Measurements from ENCODE around the gene NUTM2E. TPM values are rescaled to one million over a fixed set of nuclear protein-coding genes. Genes with fewer than 3 reads are reported as not detected.
"Not testable (repeated sequence)": the region's sequence is repeated elsewhere in the genome, so short reads cannot be mapped to it uniquely, and the experiment has no call there.

The NUTM2E gene
- 1 to 10 TPM in 1 of 4 donors, under 1 TPM in 2, not detected in 1; 0.10 to 1.8 (median 0.30) TPM for polyA plus RNA-seq (ENCODE audit: insufficient read length in 4 of 4)

DNA sequence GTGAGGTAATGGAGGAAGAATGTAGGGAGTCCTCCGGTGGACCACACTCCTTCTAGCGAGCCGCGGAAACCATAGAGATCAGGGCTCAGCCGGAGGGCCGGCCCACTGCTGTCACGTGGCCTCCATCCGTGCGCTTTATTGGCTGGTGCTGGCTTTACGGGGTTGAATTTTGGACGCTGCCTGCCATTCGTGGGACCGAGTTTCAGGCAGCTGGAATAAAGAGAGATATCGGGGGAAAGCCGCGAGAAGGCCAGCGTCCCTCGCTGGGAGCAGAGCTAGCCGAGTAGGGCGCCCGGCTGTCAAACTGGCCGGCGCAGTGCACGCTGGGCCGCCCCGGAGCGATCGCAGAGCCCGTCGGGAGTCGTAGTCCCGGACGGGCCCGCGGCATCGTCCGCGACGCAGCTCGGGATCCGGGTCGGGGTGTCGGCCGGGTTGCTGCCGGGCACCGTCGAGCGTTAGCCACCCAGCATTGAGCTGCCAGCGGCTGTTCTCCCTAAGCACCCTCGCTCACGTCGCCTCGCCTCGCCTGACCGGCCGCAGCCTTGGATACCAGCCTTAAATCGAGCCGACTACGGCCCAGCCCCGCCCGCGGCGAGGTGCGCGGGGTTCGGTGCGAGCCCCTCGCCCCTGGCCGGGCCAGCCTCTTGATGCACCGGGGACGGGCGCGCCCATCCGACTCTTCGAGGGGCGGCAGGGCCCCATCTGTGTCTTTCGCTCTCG lies at the start of gene NUTM2E:
TSS of gene NUTM2E (plus strand) at position 244 of the 720 bp plus-strand sequence. CDS start 15,002 bp downstream, outside the sequence.
- peak; percentile 23 to 49 (median 46) for DNase-seq (ENCODE audit: low read depth in 4 of 4, low spot score in 3 of 4)

DNA sequence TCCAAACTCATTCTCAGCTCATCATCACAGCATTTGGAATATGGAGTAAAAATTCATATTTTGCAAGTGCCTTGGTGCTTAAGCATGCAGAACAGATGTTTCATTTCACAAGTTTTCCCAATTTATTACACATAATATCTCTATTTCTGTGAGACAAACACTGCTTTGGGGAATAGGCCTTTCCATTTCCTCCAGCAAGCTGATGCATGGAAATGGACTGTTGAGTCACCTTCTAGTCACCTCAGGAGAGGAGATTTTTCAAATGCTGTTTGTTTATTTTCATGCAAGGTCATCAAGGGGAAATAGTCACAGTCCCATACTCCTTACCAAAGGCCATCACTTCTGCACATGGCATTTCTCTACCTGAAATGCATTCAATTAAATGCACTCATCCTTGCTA lies 48.5 kb upstream of the NUTM2E start:
- not testable (repeated sequence) for DNase-seq (ENCODE audit: low read depth in 4 of 4, low spot score in 3 of 4)

DNA sequence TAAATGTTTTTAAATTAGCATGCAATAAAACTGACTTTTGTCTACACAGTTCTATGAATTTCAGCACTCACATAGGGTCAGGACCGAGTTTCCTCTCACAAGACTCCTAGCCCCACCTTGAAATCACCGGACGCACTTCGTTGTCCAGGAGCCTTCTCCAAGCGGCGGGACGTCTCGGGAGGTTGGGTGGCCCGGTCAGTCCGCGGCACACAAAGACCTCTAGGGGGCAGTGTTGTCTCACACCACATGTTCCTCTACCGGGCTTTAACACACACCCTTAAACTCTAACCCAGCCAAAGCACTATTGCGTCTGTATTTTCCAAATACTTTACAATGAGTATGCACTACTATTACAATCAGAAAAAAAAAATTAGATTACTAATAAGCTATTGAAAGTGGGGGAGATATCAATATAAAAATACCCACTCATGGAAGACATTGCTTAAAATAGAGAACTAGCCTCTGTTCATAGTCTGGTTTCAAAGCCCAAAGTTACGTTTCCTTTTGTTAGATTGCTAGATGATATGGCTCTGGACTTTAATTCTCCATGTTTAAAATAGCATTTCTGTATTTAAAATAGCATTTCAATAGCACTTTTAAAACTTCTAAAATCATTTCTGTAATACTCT lies 47.1 kb upstream of the NUTM2E start:
- peak; percentile 29 to 63 (median 58) for DNase-seq (ENCODE audit: low read depth in 4 of 4, low spot score in 3 of 4)

GRCh38 chr10:79779992-79780391 lies 46.5 kb upstream of the NUTM2E start:
- not testable (repeated sequence) for DNase-seq (ENCODE audit: low read depth in 4 of 4, low spot score in 3 of 4)

DNA sequence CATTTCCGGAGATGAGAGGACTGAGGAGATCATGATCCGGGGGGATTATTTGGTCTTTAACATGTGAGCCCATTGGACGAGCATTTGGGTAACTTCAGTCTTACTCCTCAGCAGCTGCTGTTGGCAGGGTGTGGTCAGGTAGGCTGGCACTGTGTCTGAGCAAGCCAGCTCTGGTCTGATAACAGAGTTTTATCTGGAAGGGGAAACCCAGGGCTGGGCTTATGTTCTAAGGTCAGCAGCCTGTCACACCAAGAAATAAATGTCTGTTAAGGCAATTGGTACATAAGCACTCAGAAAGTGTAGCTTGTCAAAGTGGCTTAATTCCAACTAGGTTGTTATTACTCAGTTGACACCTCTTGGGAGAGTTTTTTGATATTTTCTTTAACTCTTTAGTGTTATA lies 45.0 kb upstream of the NUTM2E start:
- DNase-seq (ENCODE audit: low read depth in 4 of 4, low spot score in 3 of 4) = not testable (repeated sequence)

DNA sequence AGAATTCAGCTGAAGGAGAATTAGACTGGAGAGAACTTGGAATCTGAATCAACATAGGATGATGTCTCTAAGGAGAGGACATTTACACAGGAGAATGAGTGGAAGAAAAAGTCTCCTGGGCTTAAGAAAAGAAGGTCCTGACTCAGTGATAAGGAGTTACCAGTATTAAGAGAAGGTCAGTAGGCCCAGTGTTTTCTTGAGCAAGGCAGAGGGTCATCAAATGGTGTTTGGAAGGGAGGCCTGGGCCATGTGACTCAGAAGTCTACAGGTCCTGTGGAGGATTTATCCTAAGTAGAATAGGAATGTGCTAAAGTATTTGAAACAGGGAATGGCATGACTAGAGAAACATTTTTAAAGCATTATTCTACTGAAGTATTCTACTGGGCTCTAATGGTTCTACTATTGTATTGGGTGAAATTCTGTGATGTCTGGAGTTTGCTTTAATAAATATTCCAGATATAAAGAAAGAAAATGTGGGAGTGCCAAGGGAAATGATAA lies 39.0 kb upstream of the NUTM2E start:
- DNase-seq (ENCODE audit: low read depth in 4 of 4, low spot score in 3 of 4) = not testable (repeated sequence)

- not testable (repeated sequence) for DNase-seq (ENCODE audit: low read depth in 4 of 4, low spot score in 3 of 4)
These were observed 37.2 kb upstream of the NUTM2E start for GRCh38 chr10:79789351-79789750.

DNA sequence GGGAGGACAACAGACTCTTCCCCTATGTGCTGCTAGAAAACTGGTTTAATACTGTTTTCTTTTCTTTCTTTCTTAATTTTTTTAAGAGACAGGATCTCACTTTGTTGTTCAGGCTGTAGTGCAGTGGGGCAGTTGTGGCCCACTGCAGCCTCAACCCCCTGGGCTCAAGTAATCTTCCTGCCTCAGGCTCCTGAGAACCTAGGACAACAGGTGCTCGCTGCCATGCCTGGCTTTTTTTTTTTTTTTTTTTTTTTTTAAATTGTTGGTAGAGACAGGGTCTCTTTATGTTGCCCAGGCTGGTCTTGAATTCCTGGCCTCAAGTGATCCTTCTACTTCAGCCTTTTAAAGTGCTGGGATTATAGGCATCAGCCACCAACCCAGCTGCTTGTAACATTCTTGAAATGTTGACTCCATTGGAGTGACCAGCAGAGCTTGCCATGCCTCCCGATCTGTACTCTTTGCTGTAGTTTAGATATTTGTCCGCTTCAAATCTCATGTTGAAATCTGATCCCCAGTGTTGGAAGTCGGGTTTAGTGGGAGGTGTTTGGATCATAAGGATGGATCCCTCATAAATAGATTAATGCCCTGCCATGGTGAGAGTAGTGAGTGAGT lies 34.5 kb upstream of the NUTM2E start:
- DNase-seq (ENCODE audit: low read depth in 4 of 4, low spot score in 3 of 4) = not testable (repeated sequence)

DNA sequence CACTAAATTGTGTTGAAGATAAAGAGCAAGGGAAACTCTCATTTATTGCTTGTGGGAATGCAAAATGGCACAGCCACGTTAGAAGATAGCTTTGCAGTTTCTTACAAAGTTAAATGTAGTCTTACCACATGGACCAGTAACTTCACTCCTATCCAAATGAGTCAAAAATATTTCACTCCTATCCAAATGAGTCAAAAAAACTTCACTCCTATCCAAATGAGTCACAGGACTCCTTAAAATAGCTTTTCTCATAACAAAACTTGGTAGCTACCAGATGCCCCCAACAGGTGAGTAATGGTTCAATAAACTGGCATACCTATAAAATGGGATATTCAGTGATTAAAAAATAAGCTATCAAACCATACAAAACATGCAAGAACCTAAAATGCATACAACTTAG lies 27.2 kb upstream of the NUTM2E start:
- not testable (repeated sequence) for DNase-seq (ENCODE audit: low read depth in 4 of 4, low spot score in 3 of 4)

- not testable (repeated sequence) for DNase-seq (ENCODE audit: low read depth in 4 of 4, low spot score in 3 of 4)
These were observed 20.7 kb upstream of the NUTM2E start for GRCh38 chr10:79805857-79806256.

DNA sequence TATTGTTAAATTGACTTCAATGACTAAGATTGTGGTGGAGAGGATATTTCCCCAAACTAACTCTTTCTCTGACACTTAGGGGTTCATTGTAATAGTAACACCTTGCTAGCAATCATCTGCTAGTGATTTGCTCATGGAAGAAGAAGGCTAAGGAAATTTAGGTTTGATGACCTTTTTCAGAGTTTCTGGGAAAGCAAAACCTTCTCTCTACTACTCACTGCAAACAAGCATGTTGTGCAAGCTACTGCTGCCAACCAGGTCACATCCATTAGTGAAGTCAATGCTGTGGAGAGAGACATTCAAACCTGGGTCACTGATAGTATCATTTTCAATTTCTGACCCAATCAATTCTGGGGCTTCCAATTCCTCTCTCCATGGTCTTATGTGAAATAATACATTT lies 14.6 kb upstream of the NUTM2E start:
- not testable (repeated sequence) for DNase-seq (ENCODE audit: low read depth in 4 of 4, low spot score in 3 of 4)

DNA sequence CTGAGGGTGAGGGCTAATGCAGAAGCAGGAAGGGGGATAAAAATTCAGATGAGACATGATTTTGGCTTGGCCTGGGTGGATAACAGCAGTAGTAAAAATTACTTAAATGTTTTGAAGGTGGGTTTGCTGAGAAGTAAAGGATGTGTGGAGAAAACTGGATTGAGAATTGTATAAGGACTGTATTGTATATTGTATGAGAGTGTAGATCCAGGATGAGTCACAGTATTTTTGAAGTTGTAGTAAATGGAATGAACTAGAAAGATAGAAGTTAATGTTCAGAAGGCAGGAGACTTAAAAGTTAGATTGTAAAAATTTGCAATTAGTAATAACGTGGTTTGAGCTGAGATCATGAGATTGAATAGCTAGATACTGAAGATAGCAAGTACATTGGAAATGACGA lies 10.2 kb upstream of the NUTM2E start:
- not testable (repeated sequence) for DNase-seq (ENCODE audit: low read depth in 4 of 4, low spot score in 3 of 4)

- DNase-seq (ENCODE audit: low read depth in 4 of 4, low spot score in 3 of 4) = not testable (repeated sequence)
These were observed 3.2 kb upstream of the NUTM2E start for GRCh38 chr10:79823387-79823786.

- DNase-seq (ENCODE audit: low read depth in 4 of 4, low spot score in 3 of 4) = not testable (repeated sequence)
These were observed 940 bp upstream of the NUTM2E start for GRCh38 chr10:79825587-79826011.

- DNase-seq (ENCODE audit: low read depth in 4 of 4, low spot score in 3 of 4) = not testable (repeated sequence)
These were observed 426 bp upstream of the NUTM2E start for GRCh38 chr10:79826131-79826495.

DNA sequence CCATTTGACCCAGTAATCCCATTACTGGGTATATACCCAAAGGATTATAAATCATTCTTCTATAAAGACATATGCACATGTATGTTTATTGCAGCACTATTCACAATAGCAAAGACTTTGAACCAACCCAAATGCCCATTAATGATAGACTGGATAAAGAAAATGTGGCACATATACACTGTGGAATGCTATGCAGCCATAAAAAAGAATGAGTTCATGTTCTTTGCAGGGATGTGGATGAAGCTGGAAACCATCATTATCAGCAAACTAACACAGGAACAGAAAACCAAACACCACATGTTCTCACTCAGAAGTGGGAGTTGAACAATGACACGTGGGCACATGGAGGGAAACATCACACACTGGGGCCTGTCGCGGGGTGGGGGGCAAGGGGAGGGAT lies 7.3 kb downstream of the NUTM2E start:
- not testable (repeated sequence) for DNase-seq (ENCODE audit: low read depth in 4 of 4, low spot score in 3 of 4)

- DNase-seq (ENCODE audit: low read depth in 4 of 4, low spot score in 3 of 4) = not testable (repeated sequence)
These were observed 9.4 kb downstream of the NUTM2E start for GRCh38 chr10:79835891-79836290.

DNA sequence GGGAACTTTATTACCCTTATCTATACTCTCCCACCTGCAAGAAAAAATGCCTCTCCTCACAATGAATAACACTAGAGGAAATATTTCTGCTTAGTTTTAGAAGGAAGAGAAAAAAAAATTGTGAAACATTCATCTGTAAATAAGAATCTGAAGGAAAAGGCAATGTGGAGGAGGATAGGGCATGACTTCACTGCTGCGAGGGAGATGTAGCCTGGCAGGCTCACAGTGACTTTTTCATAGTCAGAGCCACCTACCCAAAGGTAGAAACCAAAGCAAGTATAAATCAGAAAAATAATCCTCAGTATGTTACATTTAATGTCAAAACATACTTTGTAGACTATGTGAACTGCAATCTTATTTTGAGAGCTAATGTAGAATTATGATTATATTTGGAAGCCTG lies 10.4 kb downstream of the NUTM2E start:
- DNase-seq (ENCODE audit: low read depth in 4 of 4, low spot score in 3 of 4) = not testable (repeated sequence)

DNA sequence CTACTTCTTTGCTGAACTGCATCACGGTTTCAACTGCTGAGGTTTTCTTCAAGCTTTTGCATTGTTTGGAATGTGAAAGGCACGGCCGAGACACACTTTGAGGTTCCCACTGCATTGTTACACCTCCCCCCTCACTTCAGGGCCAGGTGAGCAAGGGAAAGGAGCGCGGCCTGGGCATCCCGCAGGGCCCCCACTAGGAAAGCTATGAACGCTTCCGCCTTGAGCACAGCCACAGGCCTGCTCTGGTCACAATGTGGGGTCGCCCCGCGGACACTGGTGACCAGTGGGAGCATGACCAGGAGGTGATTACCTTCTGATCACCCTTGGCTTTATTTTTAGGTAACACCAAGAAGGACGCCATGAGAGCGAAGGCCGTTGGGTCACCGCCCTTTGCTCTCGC lies 11.9 kb downstream of the NUTM2E start:
- not testable (repeated sequence) for DNase-seq (ENCODE audit: low read depth in 4 of 4, low spot score in 3 of 4)

DNA sequence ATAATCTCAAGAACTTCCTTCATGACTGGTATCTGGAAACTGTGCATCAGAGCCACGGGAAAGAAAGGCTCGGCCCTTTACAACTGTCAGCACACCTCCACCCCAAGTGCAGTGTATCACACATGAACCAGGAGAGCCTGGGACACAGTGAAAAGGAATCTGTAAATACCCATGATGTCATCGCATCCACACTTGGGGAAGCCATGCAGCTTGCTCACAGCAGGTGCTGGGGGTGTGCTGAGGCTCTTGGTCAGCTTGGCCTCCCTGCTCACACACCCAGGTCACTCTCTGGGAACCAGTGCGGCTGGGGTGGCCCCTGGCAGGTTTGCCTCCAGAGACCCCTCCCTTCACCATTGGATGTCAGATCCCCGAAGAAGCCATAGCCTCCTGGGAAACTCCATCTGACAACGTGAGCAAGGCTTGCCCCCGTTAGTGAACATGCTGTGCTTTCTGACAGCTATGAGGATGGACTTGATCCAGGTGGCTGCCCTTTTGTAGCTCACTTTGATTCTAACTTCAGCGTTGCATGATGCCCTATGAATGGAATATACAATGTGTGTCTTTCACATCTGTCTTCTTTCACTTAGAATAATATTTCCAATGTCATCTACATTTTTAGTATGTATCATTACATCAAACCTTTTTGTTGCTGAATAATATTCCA lies 26.8 kb downstream of the NUTM2E start:
- DNase-seq (ENCODE audit: low read depth in 4 of 4, low spot score in 3 of 4) = not testable (repeated sequence)

GRCh38 chr10:79862269-79862668 lies 35.7 kb downstream of the NUTM2E start:
- not testable (repeated sequence) for DNase-seq (ENCODE audit: low read depth in 4 of 4, low spot score in 3 of 4)
